ENCODE measurements around the gene PLA2G4B.

The PLA2G4B gene

DNA sequence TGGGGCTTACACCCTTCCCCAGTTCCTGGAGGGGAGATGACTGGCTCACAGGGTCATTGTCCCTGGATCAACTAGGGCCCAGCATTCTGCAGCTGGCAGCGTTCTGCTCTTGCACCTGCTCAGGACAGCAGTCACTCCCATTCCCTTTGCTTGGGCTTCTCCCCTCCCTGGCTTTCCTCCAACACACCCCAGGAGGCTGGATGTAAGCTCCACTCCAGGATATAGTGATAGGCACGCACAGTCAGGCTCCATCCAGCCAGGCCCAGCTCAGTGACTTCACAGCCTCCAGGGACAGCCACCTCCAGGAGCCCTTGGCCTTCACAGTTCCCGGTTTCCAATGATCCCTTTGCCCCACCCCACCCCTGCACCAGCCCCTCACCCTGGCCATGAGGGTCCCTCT, 53.3 kb downstream of the PLA2G4B start:
- Histone ChIP-seq H3K9me3 (ENCODE audit: control insufficient read depth, low read length) (no peaks in the 10 kb centered on the region), H3K4me1 (ENCODE audit: control insufficient read depth, insufficient read depth, low read length) (peaks cover 26% of the 10 kb centered on the region), H3K9ac (ENCODE audit: low read length) (no peak overlapping the region), H3K4me3 (ENCODE audit: low read length) (no peak overlapping the region), H3K36me3 (ENCODE audit: control insufficient read depth, insufficient read depth, low read length) (no peaks in the 10 kb centered on the region), H3K27me3 (ENCODE audit: control insufficient read depth, insufficient read depth, low read length) (no peaks in the 10 kb centered on the region)

- H3K9ac ChIP-seq (ENCODE audit: low read length), result no peak overlapping the region
- H3K9me3 ChIP-seq (ENCODE audit: control insufficient read depth, low read length), result no peaks in the 10 kb centered on the region
- peaks cover 26% of the 10 kb centered on the region for H3K4me1 ChIP-seq (ENCODE audit: control insufficient read depth, insufficient read depth, low read length)
- H3K36me3 ChIP-seq (ENCODE audit: control insufficient read depth, insufficient read depth, low read length), result no peaks in the 10 kb centered on the region
- no peak overlapping the region for H3K4me3 ChIP-seq (ENCODE audit: low read length)
- no peaks in the 10 kb centered on the region for H3K27me3 ChIP-seq (ENCODE audit: control insufficient read depth, insufficient read depth, low read length)
Observed at GRCh38 chr15:41892621-41893421, 54.2 kb downstream of the PLA2G4B start.

- no peak within 1 kb of the TSS for H3K4me3 ChIP-seq (ENCODE audit: low read length)
- H3K9ac ChIP-seq (ENCODE audit: low read length), result no peak within 1 kb of the TSS
- H3K4me1 ChIP-seq (ENCODE audit: control insufficient read depth, insufficient read depth, low read length), result peaks cover 26% of the 10 kb centered on the region
- H3K27me3 ChIP-seq (ENCODE audit: control insufficient read depth, insufficient read depth, low read length), result no peaks in the 10 kb centered on the region
- H3K9me3 ChIP-seq (ENCODE audit: control insufficient read depth, low read length), result no peaks in the 10 kb centered on the region
- H3K36me3 ChIP-seq (ENCODE audit: control insufficient read depth, insufficient read depth, low read length), result no peaks in the 10 kb centered on the region
Observed at GRCh38 chr15:41893422-41894250, 55.0 kb downstream of the PLA2G4B start, which contains the start of gene SPTBN5. Gene SPTBN5 (minus strand): TSS chr15:41894053. CDS start chr15:41893497, 556 bp downstream.

DNA sequence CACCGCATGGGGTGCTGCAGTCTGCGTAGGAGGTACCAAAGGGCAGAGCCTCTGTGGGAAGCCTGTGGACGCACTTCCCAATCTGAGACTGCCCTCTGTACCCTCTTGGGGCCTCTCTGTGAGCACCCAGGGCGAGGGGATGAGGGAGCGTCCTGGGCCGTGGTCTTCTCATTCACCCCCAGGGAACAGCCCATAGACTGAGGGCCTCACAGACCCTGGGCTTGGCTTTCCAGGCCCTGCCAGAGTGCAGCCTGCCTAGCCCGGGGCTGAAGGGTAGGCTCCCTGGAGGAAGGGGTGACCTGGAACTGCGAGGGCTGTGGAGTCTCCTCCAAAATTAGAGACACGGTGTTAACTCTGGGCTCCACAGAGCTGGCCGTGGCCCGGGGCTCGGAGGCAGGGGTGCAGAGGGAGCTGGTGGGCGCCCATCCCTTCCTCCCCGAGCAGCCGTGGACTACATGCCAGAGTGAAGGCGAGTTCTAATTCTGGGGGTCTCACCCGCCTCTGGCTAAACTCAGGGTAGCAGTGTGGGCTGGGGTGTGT, 55.7 kb downstream of the PLA2G4B start:
- H3K4me1 ChIP-seq (ENCODE audit: control insufficient read depth, insufficient read depth, low read length), result peaks cover 26% of the 10 kb centered on the region
- H3K9ac ChIP-seq (ENCODE audit: low read length), result no peak overlapping the region
- H3K36me3 ChIP-seq (ENCODE audit: control insufficient read depth, insufficient read depth, low read length), result no peaks in the 10 kb centered on the region
- H3K4me3 ChIP-seq (ENCODE audit: low read length), result no peak overlapping the region
- no peaks in the 10 kb centered on the region for H3K9me3 ChIP-seq (ENCODE audit: control insufficient read depth, low read length)
- H3K27me3 ChIP-seq (ENCODE audit: control insufficient read depth, insufficient read depth, low read length), result no peaks in the 10 kb centered on the region

GRCh38 chr15:41894791-41895463, 56.3 kb downstream of the PLA2G4B start:
- H3K4me3 ChIP-seq (ENCODE audit: low read length), result no peak overlapping the region
- H3K27me3 ChIP-seq (ENCODE audit: control insufficient read depth, insufficient read depth, low read length), result no peaks in the 10 kb centered on the region
- H3K36me3 ChIP-seq (ENCODE audit: control insufficient read depth, insufficient read depth, low read length), result no peaks in the 10 kb centered on the region
- H3K4me1 ChIP-seq (ENCODE audit: control insufficient read depth, insufficient read depth, low read length), result peaks cover 26% of the 10 kb centered on the region
- H3K9ac ChIP-seq (ENCODE audit: low read length), result no peak overlapping the region
- no peaks in the 10 kb centered on the region for H3K9me3 ChIP-seq (ENCODE audit: control insufficient read depth, low read length)

- H3K4me1 ChIP-seq (ENCODE audit: control insufficient read depth, insufficient read depth, low read length), result peaks cover 26% of the 10 kb centered on the region
- H3K27me3 ChIP-seq (ENCODE audit: control insufficient read depth, insufficient read depth, low read length), result no peaks in the 10 kb centered on the region
- no peaks in the 10 kb centered on the region for H3K9me3 ChIP-seq (ENCODE audit: control insufficient read depth, low read length)
- no peak overlapping the region for H3K9ac ChIP-seq (ENCODE audit: low read length)
- H3K4me3 ChIP-seq (ENCODE audit: low read length), result no peak overlapping the region
- no peaks in the 10 kb centered on the region for H3K36me3 ChIP-seq (ENCODE audit: control insufficient read depth, insufficient read depth, low read length)
Observed at GRCh38 chr15:41895491-41895890, 56.8 kb downstream of the PLA2G4B start.

DNA sequence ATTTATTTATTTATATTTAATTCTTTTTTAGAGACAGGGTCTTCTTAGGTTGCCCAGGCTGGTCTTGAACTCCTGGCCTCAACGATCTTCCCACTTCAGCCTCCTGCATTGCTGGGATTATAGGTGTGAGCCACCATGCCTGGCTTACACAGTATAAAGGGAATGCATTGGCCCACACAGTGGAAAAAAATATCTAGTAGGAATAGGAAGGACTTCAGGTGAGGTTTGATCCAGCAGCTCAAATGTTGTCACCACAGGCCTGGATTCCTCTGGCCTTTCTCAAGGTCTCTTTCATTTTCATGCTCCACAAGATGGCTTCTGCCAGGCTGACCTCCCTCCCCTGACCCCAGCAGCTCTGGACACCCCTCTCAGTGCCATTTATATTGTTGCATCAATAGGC, 57.3 kb downstream of the PLA2G4B start:
- no peak overlapping the region for H3K4me3 ChIP-seq (ENCODE audit: low read length)
- no peaks in the 10 kb centered on the region for H3K9me3 ChIP-seq (ENCODE audit: control insufficient read depth, low read length)
- peaks cover 26% of the 10 kb centered on the region for H3K4me1 ChIP-seq (ENCODE audit: control insufficient read depth, insufficient read depth, low read length)
- no peak overlapping the region for H3K9ac ChIP-seq (ENCODE audit: low read length)
- H3K27me3 ChIP-seq (ENCODE audit: control insufficient read depth, insufficient read depth, low read length), result no peaks in the 10 kb centered on the region
- no peaks in the 10 kb centered on the region for H3K36me3 ChIP-seq (ENCODE audit: control insufficient read depth, insufficient read depth, low read length)

- H3K9ac ChIP-seq (ENCODE audit: low read length), result no peak overlapping the region
Observed at GRCh38 chr15:41896566-41896965, 57.9 kb downstream of the PLA2G4B start.

DNA sequence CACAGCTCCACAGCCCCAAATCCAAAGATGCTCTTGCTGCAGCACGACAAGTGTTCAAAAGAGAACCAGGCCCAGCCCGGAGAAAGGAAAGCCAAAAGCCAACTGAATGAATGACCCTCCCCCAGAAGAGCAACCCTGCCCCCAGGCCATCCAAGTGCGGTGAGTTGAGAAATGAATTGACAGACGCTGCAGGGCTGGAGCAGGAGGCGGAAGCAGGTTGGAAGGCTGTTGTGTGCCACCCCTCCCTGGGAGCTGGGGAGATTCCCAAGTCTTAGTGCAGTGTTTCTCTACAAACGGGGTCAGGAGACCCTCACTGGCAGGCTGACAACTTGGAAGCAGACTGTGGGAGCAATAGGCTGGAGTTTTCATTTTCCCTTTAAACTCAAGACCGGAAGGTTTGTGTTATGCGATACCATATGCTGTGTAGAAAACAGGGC, 58.7 kb downstream of the PLA2G4B start:
- H3K9ac ChIP-seq (ENCODE audit: low read length), result no peak overlapping the region
- no peaks in the 10 kb centered on the region for H3K27me3 ChIP-seq (ENCODE audit: control insufficient read depth, insufficient read depth, low read length)
- peaks cover 25% of the 10 kb centered on the region for H3K4me1 ChIP-seq (ENCODE audit: control insufficient read depth, insufficient read depth, low read length)
- H3K9me3 ChIP-seq (ENCODE audit: control insufficient read depth, low read length), result no peaks in the 10 kb centered on the region
- H3K36me3 ChIP-seq (ENCODE audit: control insufficient read depth, insufficient read depth, low read length), result no peaks in the 10 kb centered on the region
- H3K4me3 ChIP-seq (ENCODE audit: low read length), result no peak overlapping the region

More at GRCh38 chr15:41896566-41896965, 57.9 kb downstream of the PLA2G4B start:
- Histone ChIP-seq H3K27me3 (ENCODE audit: control insufficient read depth, insufficient read depth, low read length) (no peaks in the 10 kb centered on the region), H3K9me3 (ENCODE audit: control insufficient read depth, low read length) (no peaks in the 10 kb centered on the region), H3K36me3 (ENCODE audit: control insufficient read depth, insufficient read depth, low read length) (no peaks in the 10 kb centered on the region), H3K4me1 (ENCODE audit: control insufficient read depth, insufficient read depth, low read length) (peaks cover 26% of the 10 kb centered on the region), H3K4me3 (ENCODE audit: low read length) (no peak overlapping the region)
